GM13977 (cell line): ENCODE measurements around the gene ZNF699.

Experiments
- DNase-seq: peaks from one replicate; pipeline ENCODE4 v3.0.0; 2012; ENCODE audit warnings: low spot score
- in situ Hi-C: fragments of 300-500 bp; cut with MboI; formaldehyde crosslinking; loops from one replicate; pipeline ENCODE4 v1.12.0; 2022; ENCODE audit warnings: low sequenced_read_pairs, low pct_unique_long_range_greater_than_20kb, mixed read lengths, inconsistent platforms; ENCODE audit not compliant: unreplicated experiment
- TF ChIP-seq, protein P1 (sequence below): IDR thresholded peaks from 2 replicates; pipeline ENCODE4 v1.5.1; 2012; ENCODE audit warnings: mild to moderate bottlenecking, control low read depth; ENCODE audit not compliant: insufficient read depth; ENCODE audit errors: extremely low read depth, missing control alignments

ZNF699 gene

DNA sequence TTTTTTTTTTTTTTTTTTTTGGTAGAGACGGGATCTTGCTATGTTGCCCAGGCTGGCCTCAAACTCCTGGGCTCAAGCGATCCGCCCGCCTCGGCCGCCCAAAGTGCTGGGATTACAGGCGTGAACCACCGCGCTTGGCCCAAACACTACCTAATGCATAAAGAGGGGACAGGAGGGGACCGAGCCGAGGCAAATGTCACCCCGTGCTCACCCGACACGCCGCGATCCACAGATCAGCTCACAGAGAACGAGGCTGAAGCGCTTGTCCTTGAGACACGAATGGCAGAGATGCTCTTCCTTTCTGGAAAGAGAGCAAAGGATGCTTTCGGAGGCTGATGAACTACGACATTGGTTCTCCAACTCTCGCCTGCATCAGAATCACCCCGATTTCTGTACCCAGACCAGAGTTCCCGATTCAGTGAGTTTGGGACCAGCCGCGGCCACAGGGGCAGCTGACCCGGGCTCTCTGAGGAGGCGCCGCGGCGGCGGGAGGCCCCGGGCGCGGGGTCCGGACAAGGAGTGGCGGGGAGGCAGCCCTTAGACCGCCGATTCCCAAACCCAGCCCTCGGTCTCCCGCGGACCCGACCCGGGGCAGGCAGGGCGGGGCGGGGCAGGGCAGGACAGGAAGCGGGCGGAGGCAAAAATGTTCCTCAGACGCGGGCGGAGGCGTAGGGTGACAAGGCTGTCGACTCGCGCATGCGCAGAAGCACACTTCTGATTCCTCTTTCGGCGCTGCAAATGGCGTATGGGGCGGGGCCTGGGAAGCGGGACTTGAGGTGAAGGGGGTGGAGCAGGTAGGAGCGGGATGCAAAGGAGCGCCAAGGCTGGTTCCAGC is at the start of gene ZNF699:
Gene ZNF699 (minus strand): TSS at position 700 of the 835 bp plus-strand sequence. CDS start 4,719 bp downstream, outside the sequence.
- in situ Hi-C loops: loop anchor here (25.0 kb wide), 1 partner anchor 478 kb away; no protein-coding TSS in a partner anchor
- TF ChIP-seq, protein P1, sequence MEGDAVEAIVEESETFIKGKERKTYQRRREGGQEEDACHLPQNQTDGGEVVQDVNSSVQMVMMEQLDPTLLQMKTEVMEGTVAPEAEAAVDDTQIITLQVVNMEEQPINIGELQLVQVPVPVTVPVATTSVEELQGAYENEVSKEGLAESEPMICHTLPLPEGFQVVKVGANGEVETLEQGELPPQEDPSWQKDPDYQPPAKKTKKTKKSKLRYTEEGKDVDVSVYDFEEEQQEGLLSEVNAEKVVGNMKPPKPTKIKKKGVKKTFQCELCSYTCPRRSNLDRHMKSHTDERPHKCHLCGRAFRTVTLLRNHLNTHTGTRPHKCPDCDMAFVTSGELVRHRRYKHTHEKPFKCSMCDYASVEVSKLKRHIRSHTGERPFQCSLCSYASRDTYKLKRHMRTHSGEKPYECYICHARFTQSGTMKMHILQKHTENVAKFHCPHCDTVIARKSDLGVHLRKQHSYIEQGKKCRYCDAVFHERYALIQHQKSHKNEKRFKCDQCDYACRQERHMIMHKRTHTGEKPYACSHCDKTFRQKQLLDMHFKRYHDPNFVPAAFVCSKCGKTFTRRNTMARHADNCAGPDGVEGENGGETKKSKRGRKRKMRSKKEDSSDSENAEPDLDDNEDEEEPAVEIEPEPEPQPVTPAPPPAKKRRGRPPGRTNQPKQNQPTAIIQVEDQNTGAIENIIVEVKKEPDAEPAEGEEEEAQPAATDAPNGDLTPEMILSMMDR: no peak
- DNase-seq: peak; percentile 96

GRCh38 chr19:9354651-9355050 is 45.0 kb upstream of the ZNF699 start:
- TF ChIP-seq, protein P1: no peak
- DNase-seq: no peak
- in situ Hi-C loops: no loop called here

- TF ChIP-seq, protein P1: no peak
- DNase-seq: no peak
- in situ Hi-C loops: no loop called here
Observed at GRCh38 chr19:9353011-9353410, 43.4 kb upstream of the ZNF699 start.

- in situ Hi-C loops: no loop called here
- TF ChIP-seq, protein P1: no peak
- no peak for DNase-seq
Observed at GRCh38 chr19:9352505-9352904, 42.9 kb upstream of the ZNF699 start.

DNA sequence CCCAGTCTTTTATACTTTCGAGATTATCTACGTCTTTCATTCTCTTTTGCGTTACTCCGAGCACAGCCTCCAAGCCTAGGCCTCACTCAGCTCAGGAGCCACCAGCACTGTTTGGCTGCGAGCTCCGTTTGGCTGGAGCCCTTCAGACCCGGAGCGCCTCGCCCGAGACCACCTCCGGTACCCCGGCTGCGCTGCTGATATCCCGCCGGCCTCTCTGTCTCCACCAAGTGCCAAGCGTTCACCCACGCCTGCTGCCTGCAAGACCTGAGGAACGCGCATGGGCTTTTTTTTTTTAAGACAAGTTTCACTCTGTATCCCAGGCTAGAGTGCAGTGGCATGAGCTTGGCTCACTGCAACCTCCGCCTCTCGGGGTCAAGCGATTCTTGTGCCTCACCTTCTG is 39.0 kb upstream of the ZNF699 start:
- TF ChIP-seq, protein P1: no peak
- in situ Hi-C loops: no loop called here
- DNase-seq: no peak

DNA sequence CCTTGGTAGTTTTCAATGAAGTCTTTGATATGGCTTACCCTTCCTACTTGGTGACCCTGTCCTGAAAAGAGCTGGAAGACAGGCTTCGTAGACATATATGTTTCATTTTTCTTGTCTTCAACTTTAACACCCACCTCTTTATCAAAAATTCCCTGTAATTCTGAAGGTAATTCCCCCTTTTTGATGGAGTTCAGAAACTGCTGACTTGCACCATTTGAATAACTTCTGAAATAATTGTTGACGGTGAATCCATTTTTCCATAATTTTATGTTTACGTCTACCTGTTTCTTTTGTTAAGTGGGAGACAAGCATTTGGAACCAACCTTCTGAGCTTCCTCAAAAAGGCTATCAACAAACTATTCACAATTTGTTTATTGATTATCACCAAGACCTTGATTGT is 38.6 kb upstream of the ZNF699 start:
- in situ Hi-C loops: no loop called here
- no peak for DNase-seq
- TF ChIP-seq, protein P1: no peak
